A673 (cell line): ENCODE data around the gene MORN1. TPM values are rescaled to one million over a fixed set of nuclear protein-coding genes. Genes with fewer than 3 reads are reported as not detected.

Source experiments
- BruUV-seq: library from RNA; stranded (reverse); fragments of 400-500 nt; replicated peaks from 2 replicates; lab custom pipeline; 2021; lab: Mats Ljungman, UMichigan
- CTCF ChIA-PET: fragments of 300-600 bp; sonication (Branson Sonifier 250); formaldehyde crosslinking; loops from one replicate; lab custom pipeline; 2022; ENCODE audit warnings: antibody characterized with exemption; lab: Charles Lee
- POLR2A ChIA-PET: fragments of 300-600 bp; sonication (Branson Sonifier 250); formaldehyde crosslinking; loops from one replicate; lab custom pipeline; 2022; ENCODE audit warnings: antibody characterized with exemption; ENCODE audit not compliant: low non-redundant PET; lab: Charles Lee
- DNase-seq: peaks from one replicate; pipeline ENCODE4 v3.0.0-alpha.2; 2015; ENCODE audit warnings: low spot score
- H3K27ac ChIP-seq: fragments of 200-600 bp; sonication (generic); 2 replicates; pipeline ENCODE4 v1.5.1; 2016; ENCODE audit warnings: mixed run types, low read depth, mild to moderate bottlenecking, mixed read lengths, antibody characterized with exemption, low read length; ENCODE audit not compliant: poor library complexity, severe bottlenecking
- H3K27me3 ChIP-seq: fragments of 200-600 bp; sonication (generic); replicated peaks from 2 replicates; pipeline ENCODE4 v1.6.1; 2017; ENCODE audit warnings: mixed run types, low read depth, mild to moderate bottlenecking, mixed read lengths, antibody characterized with exemption, low read length; ENCODE audit not compliant: insufficient read depth, poor library complexity
- H3K36me3 ChIP-seq: fragments of 200-600 bp; sonication (generic); 2 replicates; pipeline ENCODE4 v1.6.1; 2016; ENCODE audit warnings: mixed run types, mild to moderate bottlenecking, mixed read lengths, antibody characterized with exemption, low read length; ENCODE audit not compliant: insufficient read depth, poor library complexity, severe bottlenecking
- H3K4me1 ChIP-seq: fragments of 200-600 bp; sonication (generic); 2 replicates; pipeline ENCODE4 v1.6.1; 2017; ENCODE audit warnings: mixed run types, mild to moderate bottlenecking, mixed read lengths, antibody characterized with exemption, low read length; ENCODE audit not compliant: insufficient read depth, poor library complexity, severe bottlenecking
- H3K4me3 ChIP-seq: fragments of 200-600 bp; sonication (generic); 2 replicates; pipeline ENCODE4 v1.5.1; 2016; ENCODE audit warnings: low read depth, mixed run types, mild to moderate bottlenecking, mixed read lengths, low read length; ENCODE audit not compliant: poor library complexity, severe bottlenecking
- H3K9me3 ChIP-seq: fragments of 200-600 bp; sonication (generic); 2 replicates; pipeline ENCODE4 v1.6.1; 2016; ENCODE audit warnings: mixed run types, low read depth, mild to moderate bottlenecking, mixed read lengths, antibody characterized with exemption, low read length; ENCODE audit not compliant: poor library complexity, severe bottlenecking
- EZH2 ChIP-seq: fragments of 200-600 bp; sonication (generic); IDR thresholded peaks from 2 replicates; pipeline ENCODE4 v1.6.1; 2017; ENCODE audit warnings: borderline replicate concordance, low read depth, mild to moderate bottlenecking, mixed read lengths, antibody characterized with exemption, low read length; ENCODE audit not compliant: poor library complexity, severe bottlenecking
- intact Hi-C: fragments of 100-400 bp; cut with micrococcal nuclease; formaldehyde crosslinking; loops from one replicate; pipeline ENCODE4 v1.10.0; 2022; ENCODE audit not compliant: unreplicated experiment
- total RNA-seq: library from RNA; stranded (reverse); gene quantifications from 2 replicates; pipeline ENCODE4 v1.2.3, GENCODE V29; 2021
- TF ChIP-seq, protein P1 (sequence below): fragments of 300-800, 200-600 bp; sonication (generic); conservative IDR thresholded peaks from 2 replicates; pipeline ENCODE4 v1.5.1; 2017; ENCODE audit warnings: low read depth, mild to moderate bottlenecking, antibody characterized with exemption, low read length, moderate library complexity, mixed read lengths

Gene MORN1
- total RNA-seq, 1 experiment from 2014 or later = 24.7 TPM

GRCh38 chr1:2344744-2345296, 46.5 kb downstream of the MORN1 start:
- Histone ChIP-seq H3K27ac (no peak overlapping the region), H3K27me3 (no peaks in the 10 kb centered on the region), H3K9me3 (no peaks in the 10 kb centered on the region), H3K4me3 (no peak overlapping the region), H3K4me1 (no peaks in the 10 kb centered on the region), H3K36me3 (no peaks in the 10 kb centered on the region)
- no TSS peak for BruUV-seq
- no peak for TF ChIP-seq EZH2
- TF ChIP-seq, protein P1, sequence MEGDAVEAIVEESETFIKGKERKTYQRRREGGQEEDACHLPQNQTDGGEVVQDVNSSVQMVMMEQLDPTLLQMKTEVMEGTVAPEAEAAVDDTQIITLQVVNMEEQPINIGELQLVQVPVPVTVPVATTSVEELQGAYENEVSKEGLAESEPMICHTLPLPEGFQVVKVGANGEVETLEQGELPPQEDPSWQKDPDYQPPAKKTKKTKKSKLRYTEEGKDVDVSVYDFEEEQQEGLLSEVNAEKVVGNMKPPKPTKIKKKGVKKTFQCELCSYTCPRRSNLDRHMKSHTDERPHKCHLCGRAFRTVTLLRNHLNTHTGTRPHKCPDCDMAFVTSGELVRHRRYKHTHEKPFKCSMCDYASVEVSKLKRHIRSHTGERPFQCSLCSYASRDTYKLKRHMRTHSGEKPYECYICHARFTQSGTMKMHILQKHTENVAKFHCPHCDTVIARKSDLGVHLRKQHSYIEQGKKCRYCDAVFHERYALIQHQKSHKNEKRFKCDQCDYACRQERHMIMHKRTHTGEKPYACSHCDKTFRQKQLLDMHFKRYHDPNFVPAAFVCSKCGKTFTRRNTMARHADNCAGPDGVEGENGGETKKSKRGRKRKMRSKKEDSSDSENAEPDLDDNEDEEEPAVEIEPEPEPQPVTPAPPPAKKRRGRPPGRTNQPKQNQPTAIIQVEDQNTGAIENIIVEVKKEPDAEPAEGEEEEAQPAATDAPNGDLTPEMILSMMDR = no peak
- ChIA-PET POLR2A (no interaction called here), CTCF (no interaction called here)
- intact Hi-C loops = no loop called here
- DNase-seq = no peak

DNA sequence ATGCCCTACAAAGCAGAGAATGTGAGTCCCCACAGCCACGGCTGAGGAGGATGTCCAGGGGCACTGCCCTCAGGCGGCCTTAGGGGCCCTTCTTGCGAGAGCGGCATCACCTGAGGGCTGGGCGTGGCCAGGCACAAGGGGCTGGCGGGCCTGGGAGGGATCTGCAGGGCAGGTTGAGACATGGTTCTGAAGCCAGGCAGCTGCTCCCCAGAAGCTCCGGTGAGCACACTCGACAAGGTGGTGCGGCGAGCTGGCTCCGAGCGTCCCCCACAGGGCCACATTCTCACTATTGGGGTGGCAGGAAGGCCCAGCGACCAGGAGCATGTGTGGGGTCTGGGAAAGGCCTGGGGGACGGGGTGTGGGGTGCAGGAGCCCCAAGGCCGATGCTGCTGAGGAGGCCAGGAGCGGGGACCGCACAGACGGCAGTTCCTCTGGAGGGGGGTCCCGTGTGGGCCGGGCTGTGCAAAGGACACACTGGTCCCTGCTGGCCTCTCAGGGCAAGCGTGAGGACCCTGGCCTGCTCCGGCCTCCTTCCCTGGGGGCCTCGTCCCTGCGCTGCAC, 47.2 kb downstream of the MORN1 start:
- no peak overlapping the region for H3K27ac ChIP-seq
- H3K27me3 ChIP-seq = no peaks in the 10 kb centered on the region
- no peaks in the 10 kb centered on the region for H3K4me1 ChIP-seq
- BruUV-seq = no TSS peak
- no peak overlapping the region for H3K4me3 ChIP-seq
- intact Hi-C loops = no loop called here
- TF ChIP-seq EZH2 = no peak
- TF ChIP-seq, protein P1 = no peak
- CTCF ChIA-PET = no interaction called here
- POLR2A ChIA-PET = no interaction called here
- no peaks in the 10 kb centered on the region for H3K9me3 ChIP-seq
- no peak for DNase-seq
- no peaks in the 10 kb centered on the region for H3K36me3 ChIP-seq

GRCh38 chr1:2343023-2343935, 48.1 kb downstream of the MORN1 start:
- no peaks in the 10 kb centered on the region for H3K4me1 ChIP-seq
- H3K36me3 ChIP-seq = no peaks in the 10 kb centered on the region
- ChIA-PET POLR2A (no interaction called here), CTCF (no interaction called here)
- intact Hi-C loops = no loop called here
- DNase-seq = no peak
- H3K4me3 ChIP-seq = no peak overlapping the region
- TF ChIP-seq, protein P1 = no peak
- no peak for TF ChIP-seq EZH2
- no peak overlapping the region for H3K27ac ChIP-seq
- H3K27me3 ChIP-seq = no peaks in the 10 kb centered on the region
- no TSS peak for BruUV-seq
- no peaks in the 10 kb centered on the region for H3K9me3 ChIP-seq
